ENCODE data around the gene VSTM4. TPM values are rescaled to one million over a fixed set of nuclear protein-coding genes. Genes with fewer than 3 reads are reported as not detected.

The VSTM4 gene
- total RNA-seq, 1 experiment from 2014 or later = 0.29 TPM

DNA sequence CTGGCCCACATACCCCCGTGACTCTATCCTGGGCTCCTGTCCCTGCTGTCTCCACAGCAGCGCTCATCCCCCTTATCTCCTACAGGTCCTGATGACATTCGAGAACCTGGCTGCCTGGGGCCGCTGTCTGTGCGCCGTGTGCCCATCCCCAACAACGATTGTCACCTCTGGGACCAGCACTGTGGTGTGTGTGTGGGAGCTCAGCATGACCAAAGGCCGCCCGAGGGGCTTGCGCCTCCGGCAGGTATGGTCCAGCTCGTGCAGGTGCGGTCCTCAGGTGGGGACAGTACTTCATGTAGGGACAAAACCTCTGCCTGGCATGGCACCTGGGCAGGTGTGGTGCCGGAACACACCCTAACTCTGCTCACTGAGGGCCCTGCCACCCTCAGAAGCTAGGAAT lies 145.3 kb downstream of the VSTM4 start:
- DNase-seq (ENCODE audit: low spot score) = no peak

DNA sequence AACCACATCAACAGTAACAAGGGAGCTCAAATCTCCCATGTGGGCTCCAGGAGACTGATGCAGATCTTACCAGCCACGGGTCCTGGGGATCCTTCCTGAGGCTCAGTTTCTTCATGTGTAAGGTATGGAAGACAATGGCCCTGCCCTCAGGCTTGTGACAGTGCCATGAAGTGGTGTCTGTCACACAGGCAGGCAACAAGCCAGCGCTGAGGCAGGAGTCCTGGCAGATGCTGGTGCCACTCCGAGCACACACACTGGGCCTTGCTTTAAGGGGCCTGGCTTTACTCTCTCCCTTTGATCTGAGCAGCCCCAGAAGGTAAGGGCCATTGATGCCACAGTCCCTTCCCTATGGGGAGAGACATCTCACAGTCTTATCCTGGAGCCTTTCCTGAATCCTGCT lies 147.3 kb downstream of the VSTM4 start:
- DNase-seq (ENCODE audit: low spot score) = no peak

DNA sequence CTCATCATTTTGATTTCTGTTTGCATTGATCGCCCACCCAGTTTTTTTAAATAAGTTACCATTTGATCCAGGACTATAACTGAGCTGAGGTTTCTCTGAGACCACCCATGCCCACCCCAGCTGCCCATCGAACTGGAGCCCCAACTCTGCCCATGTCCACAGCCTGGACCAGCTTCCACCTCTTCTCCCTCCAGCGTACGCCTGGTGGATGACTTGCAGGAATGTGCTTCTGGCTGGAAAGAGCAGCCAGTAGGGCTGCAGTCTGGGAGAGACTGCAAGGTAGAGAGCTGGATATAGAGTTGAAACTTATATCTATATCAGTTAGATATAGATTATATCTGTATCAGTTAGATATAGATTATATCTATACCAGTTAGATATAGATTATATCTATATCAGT lies 149.9 kb downstream of the VSTM4 start:
- no peak for DNase-seq (ENCODE audit: low spot score)

Other genes with a start within 250 kb of the VSTM4 start
- 0.06 TPM in 1 of 2 replicates, not detected in the other for gene LRRC18, start 175.7 kb downstream of the VSTM4 start, total RNA-seq (2014; rRNA removed; shearing (Covaris generic))
- gene FAM170B, start 18.5 kb upstream of the VSTM4 start, total RNA-seq (2014; rRNA removed; shearing (Covaris generic)) = not detected in 2 replicates
- 0.48 and 5.2 TPM in 2 replicates for gene TMEM273, start 72.9 kb upstream of the VSTM4 start, total RNA-seq (2014; rRNA removed; shearing (Covaris generic))
- not detected in 2 replicates for gene C10orf71, start 183.6 kb upstream of the VSTM4 start, total RNA-seq (2014; rRNA removed; shearing (Covaris generic))

Data from H4 (cell line).